Hepatocyte (in vitro differentiated cells): ENCODE results near the gene SLC46A1.

Source experiments
- EZH2 ChIP-seq: fragments of 200-600 bp; sonication (generic); IDR thresholded peaks from 2 replicates; pipeline ENCODE4 v1.6.1; 2016; ENCODE audit warnings: antibody characterized with exemption, mild to moderate bottlenecking, borderline replicate concordance
- EZH2phosphoT487 ChIP-seq: fragments of 200-600 bp; sonication (generic); IDR thresholded peaks from one replicate; pipeline ENCODE4 v1.6.1; 2018; ENCODE audit warnings: antibody characterized with exemption, mild to moderate bottlenecking, low read depth, moderate library complexity; ENCODE audit not compliant: unreplicated experiment, severe bottlenecking
- TF ChIP-seq, protein P1 (sequence below): fragments of 200-600 bp; sonication (generic); IDR thresholded peaks from 2 replicates; pipeline ENCODE4 v1.5.1; 2016; ENCODE audit warnings: antibody characterized with exemption, mild to moderate bottlenecking; ENCODE audit not compliant: poor library complexity

DNA sequence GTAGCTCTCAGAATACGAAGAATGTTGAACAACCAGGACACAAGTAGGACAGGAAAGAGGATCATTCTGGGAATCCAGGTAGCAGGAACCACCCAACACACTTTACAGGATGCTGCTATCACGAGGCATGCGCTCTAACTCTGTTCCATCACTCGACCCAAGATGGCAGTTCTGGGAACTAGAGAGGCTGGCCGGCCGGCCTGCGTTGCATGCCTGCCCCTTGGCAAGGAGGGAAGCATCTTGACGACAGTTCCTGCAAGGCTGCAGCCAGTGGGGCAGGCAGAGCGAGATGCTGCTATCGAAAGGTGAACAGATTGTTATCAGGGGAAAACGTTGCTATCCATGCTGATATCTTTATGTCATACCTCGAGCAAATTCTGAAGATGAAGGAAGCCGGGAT lies 19.2 kb upstream of the SLC46A1 start:
- TF ChIP-seq EZH2 (no peak), EZH2phosphoT487 (no peak)
- TF ChIP-seq, protein P1, sequence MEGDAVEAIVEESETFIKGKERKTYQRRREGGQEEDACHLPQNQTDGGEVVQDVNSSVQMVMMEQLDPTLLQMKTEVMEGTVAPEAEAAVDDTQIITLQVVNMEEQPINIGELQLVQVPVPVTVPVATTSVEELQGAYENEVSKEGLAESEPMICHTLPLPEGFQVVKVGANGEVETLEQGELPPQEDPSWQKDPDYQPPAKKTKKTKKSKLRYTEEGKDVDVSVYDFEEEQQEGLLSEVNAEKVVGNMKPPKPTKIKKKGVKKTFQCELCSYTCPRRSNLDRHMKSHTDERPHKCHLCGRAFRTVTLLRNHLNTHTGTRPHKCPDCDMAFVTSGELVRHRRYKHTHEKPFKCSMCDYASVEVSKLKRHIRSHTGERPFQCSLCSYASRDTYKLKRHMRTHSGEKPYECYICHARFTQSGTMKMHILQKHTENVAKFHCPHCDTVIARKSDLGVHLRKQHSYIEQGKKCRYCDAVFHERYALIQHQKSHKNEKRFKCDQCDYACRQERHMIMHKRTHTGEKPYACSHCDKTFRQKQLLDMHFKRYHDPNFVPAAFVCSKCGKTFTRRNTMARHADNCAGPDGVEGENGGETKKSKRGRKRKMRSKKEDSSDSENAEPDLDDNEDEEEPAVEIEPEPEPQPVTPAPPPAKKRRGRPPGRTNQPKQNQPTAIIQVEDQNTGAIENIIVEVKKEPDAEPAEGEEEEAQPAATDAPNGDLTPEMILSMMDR, result no peak
